H9 (cell line): Measurements from ENCODE around the gene RSPO1. TPM values are rescaled to one million over a fixed set of nuclear protein-coding genes. Genes with fewer than 3 reads are reported as not detected.

Source experiments
- DNase-seq: peaks from one replicate; pipeline ENCODE4 v3.0.0-alpha.2; 2017
- H2AFZ ChIP-seq: one replicate; pipeline ENCODE4 v1.6.1; 2013; ENCODE audit warnings: mild to moderate bottlenecking, low read length, control low read depth, moderate library complexity
- H2AK5ac ChIP-seq: 2 replicates; pipeline ENCODE4 v1.6.1; 2013; ENCODE audit warnings: low read length, control low read depth, mixed read lengths; ENCODE audit not compliant: insufficient read length
- H2BK120ac ChIP-seq: one replicate; pipeline ENCODE4 v1.6.1; 2013; ENCODE audit warnings: low read depth, mild to moderate bottlenecking, low read length, control low read depth, inconsistent platforms; ENCODE audit not compliant: poor library complexity, severe bottlenecking
- H2BK12ac ChIP-seq: 2 replicates; pipeline ENCODE4 v1.6.1; 2013; ENCODE audit warnings: low read length, control low read depth, mixed read lengths, low read depth; ENCODE audit not compliant: insufficient read length
- H2BK15ac ChIP-seq: 2 replicates; pipeline ENCODE4 v1.6.1; 2013; ENCODE audit warnings: low read depth, low read length, control low read depth
- H2BK20ac ChIP-seq: one replicate; pipeline ENCODE4 v1.6.1; 2013; ENCODE audit warnings: low read depth, mild to moderate bottlenecking, low read length, control low read depth, inconsistent platforms; ENCODE audit not compliant: poor library complexity, severe bottlenecking
- H2BK5ac ChIP-seq: 2 replicates; pipeline ENCODE4 v1.6.1; 2013; ENCODE audit warnings: low read length, control low read depth, mixed read lengths; ENCODE audit not compliant: insufficient read length
- H3K14ac ChIP-seq: 2 replicates; pipeline ENCODE4 v1.6.1; 2013; ENCODE audit warnings: low read length, control low read depth; ENCODE audit not compliant: insufficient read depth
- H3K18ac ChIP-seq: 2 replicates; pipeline ENCODE4 v1.6.1; 2013; ENCODE audit warnings: low read depth, mild to moderate bottlenecking, mixed read lengths, low read length, control low read depth; ENCODE audit not compliant: insufficient read length
- H3K23ac ChIP-seq: 2 replicates; pipeline ENCODE4 v1.6.1; 2013; ENCODE audit warnings: low read length, control low read depth, mixed read lengths, low read depth; ENCODE audit not compliant: insufficient read length
- H3K23me2 ChIP-seq: 2 replicates; pipeline ENCODE4 v1.6.1; 2013; ENCODE audit warnings: low read depth, mild to moderate bottlenecking, mixed read lengths, low read length, control low read depth; ENCODE audit not compliant: insufficient read length, poor library complexity, severe bottlenecking
- H3K27ac ChIP-seq: 2 replicates; pipeline ENCODE4 v1.5.1; 2013; ENCODE audit warnings: low read length, control low read depth, mixed read lengths, low read depth; ENCODE audit not compliant: insufficient read length
- H3K27me3 ChIP-seq: 2 replicates; pipeline ENCODE4 v1.6.1; 2013; ENCODE audit warnings: low read length, control low read depth, inconsistent platforms; ENCODE audit not compliant: insufficient read depth
- H3K4ac ChIP-seq: 2 replicates; pipeline ENCODE4 v1.6.1; 2013; ENCODE audit warnings: low read depth, mild to moderate bottlenecking, control low read depth, inconsistent platforms, low read length, moderate library complexity
- H3K4me1 ChIP-seq: 2 replicates; pipeline ENCODE4 v1.6.1; 2013; ENCODE audit warnings: low read length, control low read depth, inconsistent platforms; ENCODE audit not compliant: insufficient read depth
- H3K4me2 ChIP-seq: 2 replicates; pipeline ENCODE4 v1.6.1; 2013; ENCODE audit warnings: low read length, control low read depth, mixed read lengths; ENCODE audit not compliant: insufficient read length, insufficient read depth
- H3K56ac ChIP-seq: 2 replicates; pipeline ENCODE4 v1.6.1; 2013; ENCODE audit warnings: low read depth, mild to moderate bottlenecking, mixed read lengths, low read length, control low read depth; ENCODE audit not compliant: insufficient read length
- H3K79me1 ChIP-seq: 2 replicates; pipeline ENCODE4 v1.6.1; 2013; ENCODE audit warnings: low read depth, mild to moderate bottlenecking, moderate library complexity, low read length, control low read depth, inconsistent platforms; ENCODE audit not compliant: insufficient read depth, poor library complexity, severe bottlenecking
- H3K79me2 ChIP-seq: 2 replicates; pipeline ENCODE4 v1.6.1; 2013; ENCODE audit warnings: low read length, control low read depth, inconsistent platforms; ENCODE audit not compliant: insufficient read depth
- H3K9ac ChIP-seq: 2 replicates; pipeline ENCODE4 v1.6.1; 2013; ENCODE audit warnings: low read length, control low read depth, mixed read lengths; ENCODE audit not compliant: insufficient read length; ENCODE audit errors: extremely low read depth
- H3K9me3 ChIP-seq: one replicate; pipeline ENCODE4 v1.6.1; 2013; ENCODE audit warnings: low read depth, low read length, inconsistent platforms; ENCODE audit not compliant: control insufficient read depth
- H3T11ph ChIP-seq: one replicate; pipeline ENCODE4 v1.6.1; 2013; ENCODE audit warnings: mild to moderate bottlenecking, low read length, control low read depth, inconsistent platforms
- H4K20me1 ChIP-seq: one replicate; pipeline ENCODE4 v1.6.1; 2013; ENCODE audit not compliant: control insufficient read depth, insufficient read length, insufficient read depth
- H4K5ac ChIP-seq: 2 replicates; pipeline ENCODE4 v1.6.1; 2013; ENCODE audit warnings: low read depth, mild to moderate bottlenecking, mixed read lengths, low read length, control low read depth; ENCODE audit not compliant: insufficient read length
- H4K8ac ChIP-seq: replicated peaks from 2 replicates; pipeline ENCODE4 v1.6.1; 2013; ENCODE audit warnings: low read length, control low read depth, mixed read lengths, low read depth; ENCODE audit not compliant: insufficient read length
- H4K91ac ChIP-seq: 2 replicates; pipeline ENCODE4 v1.6.1; 2013; ENCODE audit warnings: low read depth, mild to moderate bottlenecking, moderate library complexity, mixed read lengths, low read length, control low read depth; ENCODE audit not compliant: insufficient read length
- H3K27ac Mint-ChIP-seq, 3 experiments: 2 replicates in 2 of 3; 3 replicates in 1 of 3; pipeline ENCODE4 v1.8.0; 2020 to 2021; ENCODE audit warnings: mixed read lengths in 3 of 3, mild to moderate bottlenecking in 1 of 3, moderate library complexity in 1 of 3
- H3K27me3 Mint-ChIP-seq: 2 replicates; pipeline ENCODE4 v1.8.0; 2021; ENCODE audit warnings: low read depth, mild to moderate bottlenecking, moderate library complexity, mixed read lengths
- H3K36me3 Mint-ChIP-seq, 3 experiments: 2 replicates in 2 of 3; 3 replicates in 1 of 3; pipeline ENCODE4 v1.8.0; 2020 to 2021; ENCODE audit warnings: low read depth in 3 of 3, mixed read lengths in 3 of 3; ENCODE audit not compliant: insufficient read depth in 1 of 3
- H3K4me1 Mint-ChIP-seq, 2 experiments: 2 replicates each; pipeline ENCODE4 v1.8.0; 2020; ENCODE audit warnings: mixed read lengths in 2 of 2
- H3K4me3 Mint-ChIP-seq, 2 experiments: 2 replicates in 1 of 2; 3 replicates in 1 of 2; pipeline ENCODE4 v1.8.0; 2020 to 2021; ENCODE audit warnings: mild to moderate bottlenecking in 2 of 2, mixed read lengths in 2 of 2, moderate library complexity in 1 of 2
- H3K9me3 Mint-ChIP-seq, 2 experiments: 2 replicates in 1 of 2; 3 replicates in 1 of 2; pipeline ENCODE4 v1.8.0; 2020; ENCODE audit warnings: mild to moderate bottlenecking in 2 of 2, mixed read lengths in 2 of 2, moderate library complexity in 1 of 2
- CTCF ChIP-seq: fragments of 200-600 bp; sonication (generic); conservative IDR thresholded peaks from 3 replicates; pipeline ENCODE4 v1.8.0; 2021; ENCODE audit warnings: antibody characterized with exemption, mild to moderate bottlenecking
- WGBS: extraction: QIAGEN DNeasy Blood & Tissue Kit; methylation state at CpG from one replicate; pipeline ENCODE4 v1.1.7; 2013; ENCODE audit warnings: missing lambda C conversion rate, low lambda C conversion rate, mixed read lengths; ENCODE audit not compliant: insufficient read length; ENCODE audit errors: extremely low coverage; 5-methylcytosine and 5-hydroxymethylcytosine counted together
- total RNA-seq: library from RNA; stranded (reverse); gene quantifications from 2 replicates; pipeline ENCODE4 v1.2.1, GENCODE V29; 2021

The RSPO1 gene
- total RNA-seq, 1 experiment from 2014 or later: 0.35 TPM

DNA sequence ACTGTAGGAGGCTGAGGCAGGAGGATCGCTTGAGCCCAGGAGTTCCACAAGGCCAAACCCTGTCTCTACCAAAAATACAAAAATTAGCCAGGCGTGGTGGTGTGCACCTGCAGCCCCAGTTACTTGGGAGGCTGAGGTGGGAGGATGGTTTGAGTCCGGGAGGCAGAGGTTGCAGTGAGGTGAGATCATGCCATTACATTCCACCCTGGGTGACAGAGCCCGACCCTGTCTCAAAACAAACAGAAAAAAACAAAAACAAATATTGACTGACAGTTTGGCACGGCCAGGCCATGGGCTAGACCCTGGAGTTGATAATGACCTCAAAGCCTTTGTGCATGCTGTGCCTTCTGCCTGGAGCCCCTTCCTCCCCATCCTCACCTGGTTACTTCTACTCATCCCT is 19.2 kb upstream of the RSPO1 start:
- H2BK15ac ChIP-seq: no peak overlapping the region

More for the DNA sequence above, 19.2 kb upstream of the RSPO1 start:
- no peak overlapping the region for H2BK5ac ChIP-seq
- H3K18ac ChIP-seq: no peak overlapping the region
- no peak overlapping the region for H3K4me3 Mint-ChIP-seq
- H3K23ac ChIP-seq: no peak overlapping the region
- H3K9ac ChIP-seq: no peak overlapping the region
- H3K4ac ChIP-seq: no peak overlapping the region
- H2BK12ac ChIP-seq: no peak overlapping the region
- H4K20me1 ChIP-seq: no peaks in the 10 kb centered on the region
- H4K91ac ChIP-seq: no peak overlapping the region
- no peaks in the 10 kb centered on the region; the same call in 1 of the 2 replicates for H3K27me3 ChIP-seq
- no peaks in the 10 kb centered on the region for H3K79me2 ChIP-seq
- no peak overlapping the region for H4K5ac ChIP-seq
- H3K56ac ChIP-seq: no peak overlapping the region
- WGBS: no CpG with 5 or more reads among the region's 5 CpGs
- H3K14ac ChIP-seq: no peak overlapping the region
- H3K23me2 ChIP-seq: peaks cover 3% of the 10 kb centered on the region
- H2AFZ ChIP-seq: no peak overlapping the region
- H3K27ac Mint-ChIP-seq: peak overlapping the region in 1 of 3 experiments; percentile 76; a peak in 1 of 7 replicates
- H3K79me1 ChIP-seq: no peaks in the 10 kb centered on the region
- no peak overlapping the region for H4K8ac ChIP-seq
- no peak overlapping the region for H3K27ac ChIP-seq
- no peaks in the 10 kb centered on the region for H3K9me3 ChIP-seq
- no peak overlapping the region for H2BK20ac ChIP-seq
- no peaks in the 10 kb centered on the region; a peak in 2 of 5 replicates for H3K9me3 Mint-ChIP-seq
- H3K4me1 ChIP-seq: no peaks in the 10 kb centered on the region
- H3T11ph ChIP-seq: no peak overlapping the region
- no peaks in the 10 kb centered on the region for H3K36me3 Mint-ChIP-seq
- H2BK120ac ChIP-seq: no peak overlapping the region
- no peak overlapping the region for H3K4me2 ChIP-seq
- H3K27me3 Mint-ChIP-seq: peaks cover 42% of the 10 kb centered on the region
- DNase-seq: no peak
- H3K4me1 Mint-ChIP-seq: peaks cover 0 to 16% of the 10 kb centered on the region in 2 experiments; a peak in 3 of 4 replicates
- H2AK5ac ChIP-seq: no peak overlapping the region
- no peak for TF ChIP-seq CTCF
